HepG2 (cell line): ENCODE results near the gene PSMG4. TPM values are rescaled to one million over a fixed set of nuclear protein-coding genes. Genes with fewer than 3 reads are reported as not detected.
A peak's percentile ranks its signal among the peaks of the same experiment; 100 is the strongest.

Experiments used
- ATAC-seq: fragments of 200-7000 bp; cut with Tn5 transposase; 3 replicates; pipeline ENCODE4 v1.9.1; 2020; ENCODE audit warnings: mild to moderate bottlenecking, moderate library complexity
- BruUV-seq: library from RNA; stranded (reverse); fragments of 400-500 nt; replicated peaks from 2 replicates; lab custom pipeline; 2021; lab: Mats Ljungman, UMichigan
- CTCF ChIA-PET: fragments of 300-600 bp; formaldehyde crosslinking; extraction: SDS; loops from one replicate; lab custom pipeline; 2021; ENCODE audit warnings: low total read pairs, inconsistent platforms, low intra/inter-chr PET ratio; lab: Yijun Ruan, JAX
- POLR2A ChIA-PET: fragments of 350-600 bp; sonication (Branson Sonifier 250); formaldehyde crosslinking; loops from one replicate; lab custom pipeline; 2020; ENCODE audit warnings: antibody characterized with exemption, inconsistent platforms; lab: Yijun Ruan, JAX
- DNase-seq: peaks from one replicate; pipeline ENCODE4 v3.0.0-alpha.2; 2015; ENCODE audit warnings: low spot score
- FAIRE-seq: peaks from 3 replicates; lab custom pipeline; 2011; peaks lifted over from hg19 to GRCh38; lab: Jason Lieb, UNC
- H2AFZ ChIP-seq: one replicate; pipeline ENCODE4 v1.6.1; 2011; ENCODE audit warnings: low read length, inconsistent platforms
- H3K27ac ChIP-seq: fragments of 300-600 bp; 3 replicates; pipeline ENCODE4 v1.8.0; 2011; ENCODE audit warnings: mixed run types, mild to moderate bottlenecking, mixed read lengths, low read length, inconsistent platforms; ENCODE audit not compliant: insufficient read depth; ENCODE audit errors: extremely low read length
- H3K27me3 ChIP-seq, 2 experiments: fragments of 200-600 bp in 1 of 2; 2 replicates in 1 of 2; 3 replicates in 1 of 2; pipeline versions ENCODE4 v1.6.0 to v1.8.0; 2011; ENCODE audit warnings: low read length in 2 of 2, mild to moderate bottlenecking in 2 of 2, moderate library complexity in 2 of 2, inconsistent platforms in 1 of 2; ENCODE audit not compliant: insufficient read depth in 2 of 2, control insufficient read depth in 1 of 2
- H3K36me3 ChIP-seq, 2 experiments: fragments of 200-600 bp in 1 of 2; replicated peaks in 1 of 2; 2 replicates in 1 of 2; 3 replicates in 1 of 2; pipeline versions ENCODE4 v1.5.1 to v1.8.0; 2011; ENCODE audit warnings: low read length in 2 of 2, inconsistent platforms in 1 of 2; ENCODE audit not compliant: insufficient read depth in 2 of 2, control insufficient read depth in 1 of 2
- H3K4me1 ChIP-seq: 2 replicates; pipeline ENCODE4 v1.5.1; 2012; ENCODE audit warnings: low read length, inconsistent platforms; ENCODE audit not compliant: insufficient read depth
- H3K4me2 ChIP-seq: 2 replicates; pipeline ENCODE4 v1.6.0; 2011; ENCODE audit warnings: low read depth, low read length, inconsistent platforms
- H3K4me3 ChIP-seq, 3 experiments: fragments of 200-600 bp in 1 of 3; sonication (generic), shearing (Covaris generic) in 1 of 3; replicated peaks in 1 of 3; 2 replicates each; pipeline ENCODE4 v1.5.1; 2011 to 2016; ENCODE audit warnings: low read length in 3 of 3, inconsistent platforms in 2 of 3, low read depth in 2 of 3, mild to moderate bottlenecking in 2 of 3, control low read depth in 1 of 3, mixed read lengths in 1 of 3; ENCODE audit not compliant: insufficient read depth in 1 of 3
- H3K79me2 ChIP-seq: one replicate; pipeline ENCODE4 v1.6.1; 2011; ENCODE audit warnings: low read length, inconsistent platforms; ENCODE audit not compliant: insufficient read depth
- H3K9ac ChIP-seq: 2 replicates; pipeline ENCODE4 v1.6.0; 2011; ENCODE audit warnings: mild to moderate bottlenecking, low read depth, low read length, inconsistent platforms; ENCODE audit not compliant: insufficient read depth
- H3K9me3 ChIP-seq: 2 replicates; pipeline ENCODE4 v1.5.1; 2012; ENCODE audit warnings: mild to moderate bottlenecking, low read length
- H4K20me1 ChIP-seq: 2 replicates; pipeline ENCODE4 v1.6.0; 2011; ENCODE audit warnings: inconsistent platforms, mild to moderate bottlenecking, low read length, moderate library complexity; ENCODE audit not compliant: insufficient read depth
- AHDC1 ChIP-seq: sonication (generic); formaldehyde crosslinking; IDR thresholded peaks from 2 replicates; pipeline ENCODE4 v1.5.1; 2020; ENCODE audit warnings: mild to moderate bottlenecking, missing genetic modification reagents, borderline replicate concordance
- ARHGAP35 ChIP-seq: sonication (generic); formaldehyde crosslinking; IDR thresholded peaks from 2 replicates; pipeline ENCODE4 v1.9.0; 2022; ENCODE audit warnings: mild to moderate bottlenecking, inconsistent platforms, moderate library complexity, missing genetic modification reagents, borderline replicate concordance
- CBX5 ChIP-seq: sonication (generic); formaldehyde crosslinking; IDR thresholded peaks from 2 replicates; pipeline ENCODE4 v1.4.0; 2020; ENCODE audit warnings: missing genetic modification reagents, borderline replicate concordance
- DRAP1 ChIP-seq: IDR thresholded peaks from 2 replicates; pipeline ENCODE4 v1.6.1; 2016; ENCODE audit warnings: missing genetic modification reagents, missing compliant biosample characterization
- ERF ChIP-seq: IDR thresholded peaks from 2 replicates; pipeline ENCODE4 v1.6.1; 2018; ENCODE audit warnings: missing biosample characterization, missing genetic modification reagents
- MAX ChIP-seq: IDR thresholded peaks from 2 replicates; pipeline ENCODE4 v1.6.1; 2012; ENCODE audit warnings: inconsistent platforms
- TEAD3 ChIP-seq: optimal IDR thresholded peaks from 2 replicates; pipeline ENCODE3; 2016; ENCODE audit warnings: borderline replicate concordance
- THRA ChIP-seq: sonication (generic); formaldehyde crosslinking; IDR thresholded peaks from 2 replicates; pipeline ENCODE4 v1.4.0; 2020; ENCODE audit warnings: missing genetic modification reagents, borderline replicate concordance
- ZBTB3 ChIP-seq: sonication (generic); formaldehyde crosslinking; IDR thresholded peaks from 2 replicates; pipeline ENCODE4 v1.4.0; 2020; ENCODE audit warnings: low read depth, mild to moderate bottlenecking, moderate library complexity, missing genetic modification reagents, borderline replicate concordance
- ZNF138 ChIP-seq: sonication (generic); formaldehyde crosslinking; IDR thresholded peaks from 2 replicates; pipeline ENCODE4 v1.5.0; 2020; ENCODE audit warnings: mild to moderate bottlenecking, low read depth, missing genetic modification reagents
- ZNF784 ChIP-seq: sonication (generic); formaldehyde crosslinking; IDR thresholded peaks from 2 replicates; pipeline ENCODE4 v1.5.1; 2020; ENCODE audit warnings: missing genetic modification reagents, mild to moderate bottlenecking, borderline replicate concordance
- WGBS: methylation state at CpG from one replicate; pipeline ENCODE4 v1.1.6; 2017; ENCODE audit warnings: low lambda C conversion rate; 5-methylcytosine and 5-hydroxymethylcytosine counted together
- in situ Hi-C: cut with HindIII; loops from 2 replicates; pipeline ENCODE4 v1.10.0; 2017; ENCODE audit warnings: low pct_unique_long_range_greater_than_20kb; ENCODE audit not compliant: extremely low pct_ligation_motif_present
- intact Hi-C: fragments of 100-400 bp; cut with micrococcal nuclease; formaldehyde crosslinking; loops from one replicate; pipeline ENCODE4 v1.10.0; 2022; ENCODE audit not compliant: unreplicated experiment
- polyA plus RNA-seq, 8 experiments: library from polyadenylated mRNA; depleted of rRNA in 3 of 8; stranded (reverse) in 7 of 8; unstranded in 1 of 8; fragments of >200 nt; fragmentation: Illumina TruSeq in 4 of 8; extraction: Trizol in 4 of 8; gene quantifications; 2 replicates each; pipeline versions ENCODE4 v1.2.1 to v1.2.3, GENCODE V29; 2011 to 2016; ENCODE audit warnings: low read depth in 4 of 8, missing spikeins in 1 of 8, mixed read lengths in 1 of 8; ENCODE audit not compliant: insufficient read depth in 1 of 8
- total RNA-seq, 5 experiments: library from RNA; depleted of rRNA; stranded (reverse); fragments of >200 nt; fragmentation: Illumina TruSeq; extraction: Trizol; gene quantifications; 2 replicates each; pipeline ENCODE4 v1.2.3, GENCODE V29; 2016; ENCODE audit warnings: low read depth in 1 of 5

Gene PSMG4
- total and polyA plus RNA-seq, 2 of the 13 experiments (the other 11 are each of a cell fraction or from before 2014, with no cell fraction given) = 28.5 to 32.8 TPM

GRCh38 chr6:3258201-3258600 is 546 bp upstream of the PSMG4 start (continued):
- TF ChIP-seq AHDC1 (CRISPR knock-in tag) = 0 out of 2 replicates have a peak, but pooled peaks have one; percentile 14

- H3K27me3 ChIP-seq = peaks cover 0 to 31% of the 10 kb centered on the region in 2 experiments; a peak in 3 of 5 replicates
- peak overlapping the region; percentile 70 for H3K27ac ChIP-seq
- intact Hi-C loops (loop anchor here (2.0 to 5.0 kb wide), 2 partner anchors 62 to 133 kb away; no protein-coding TSS in a partner anchor), in situ Hi-C loops (loop anchor here (10.0 kb wide), 1 partner anchor 265 kb away; the partner anchor contains the start of gene NQO2)
- H3K4me1 ChIP-seq = peaks cover 50% of the 10 kb centered on the region
- H3K9ac ChIP-seq = peak overlapping the region; percentile 87
- FAIRE-seq (peak; percentile 57), DNase-seq (peak; percentile 36), ATAC-seq (peak; percentile 48)
- H3K36me3 ChIP-seq = peaks cover 10 to 17% of the 10 kb centered on the region in 2 experiments
- BruUV-seq = no TSS peak
- H3K79me2 ChIP-seq = peaks cover 49% of the 10 kb centered on the region
- H2AFZ ChIP-seq = no peak overlapping the region
- ChIA-PET CTCF (no interaction called here), POLR2A (interaction anchor here (0.9 to 2.2 kb wide), 8 partner anchors 11 to 876 kb away, joined by 3 to 30 read pairs (median 6); partner anchors contain the start of genes BPHL, ECI2 and NQO2)
- peaks cover 14% of the 10 kb centered on the region for H4K20me1 ChIP-seq
- under 1% methylated on average over 21 of the region's 21 CpGs for WGBS
- H3K4me2 ChIP-seq = peak overlapping the region; percentile 79
- peak overlapping the region; percentile 92 to 96 (median 96) for H3K4me3 ChIP-seq
- no peaks in the 10 kb centered on the region for H3K9me3 ChIP-seq
- TF ChIP-seq THRA (CRISPR knock-in tag) = 0 out of 2 replicates have a peak, but pooled peaks have one; percentile 9
- TF ChIP-seq TEAD3 (CRISPR knock-in tag) = peak; percentile 8
- TF ChIP-seq MAX = no peak; the same call in 1 of the 2 replicates
- peak; percentile 3; the same call in 1 of the 2 replicates for TF ChIP-seq ZNF784
- no peak for TF ChIP-seq ZNF138
- 0 out of 2 replicates have a peak, but pooled peaks have one; percentile 58 for TF ChIP-seq ARHGAP35 (CRISPR knock-in tag)
- peak; percentile 36; the same call in 1 of the 2 replicates for TF ChIP-seq DRAP1
- TF ChIP-seq CBX5 (CRISPR knock-in tag) = peak; percentile 43; the same call in 1 of the 2 replicates
- peak; percentile 49; the same call in 1 of the 2 replicates for TF ChIP-seq ERF
- no peak for TF ChIP-seq ZBTB3 (CRISPR knock-in tag)
These were observed 778 bp downstream of the PSMG4 start for GRCh38 chr6:3259491-3259958.
